K562 (cell line): Measurements from ENCODE around the gene SLC2A9.

Experiments used
- BRCA1 ChIP-seq, 2 experiments: fragments of 450-650 bp in 1 of 2; sonication (generic) in 1 of 2; formaldehyde crosslinking in 1 of 2; IDR thresholded peaks; 2 replicates each; pipeline versions ENCODE4 v1.5.0 to v1.6.1; 2017 to 2020; ENCODE audit warnings: mild to moderate bottlenecking in 1 of 2, missing genetic modification reagents in 1 of 2
- CREB3 ChIP-seq: fragments of 450-650 bp; conservative IDR thresholded peaks from 2 replicates; pipeline ENCODE4 v1.6.1; 2016; ENCODE audit warnings: missing genetic modification characterization, low read depth, mild to moderate bottlenecking, missing compliant biosample characterization, moderate library complexity
- CTCF ChIP-seq, 3 experiments: IDR thresholded peaks in 2 of 3; conservative IDR thresholded peaks in 1 of 3; 2 replicates each; pipeline ENCODE4 v1.5.1; 2011 to 2012; ENCODE audit warnings: low read length in 3 of 3, mild to moderate bottlenecking in 3 of 3, control low read depth in 2 of 3, improper control_type of control experiment in 1 of 3, inconsistent platforms in 1 of 3, low read depth in 1 of 3, mixed read lengths in 1 of 3, moderate library complexity in 1 of 3; ENCODE audit not compliant: insufficient read depth in 2 of 3
- ESRRA ChIP-seq: fragments of 450-650 bp; IDR thresholded peaks from 2 replicates; pipeline ENCODE4 v1.6.1; 2014; ENCODE audit warnings: low read depth, mild to moderate bottlenecking, moderate library complexity, borderline replicate concordance
- HDAC3 ChIP-seq: fragments of 450-650 bp; IDR thresholded peaks from 2 replicates; pipeline ENCODE4 v1.6.1; 2018; ENCODE audit warnings: borderline replicate concordance, mild to moderate bottlenecking, moderate library complexity; ENCODE audit not compliant: partially characterized antibody
- NFYB ChIP-seq: IDR thresholded peaks from 2 replicates; pipeline ENCODE4 v1.6.1; 2011; ENCODE audit warnings: mild to moderate bottlenecking, moderate library complexity; ENCODE audit not compliant: insufficient read length; ENCODE audit errors: extremely low read depth
- POLR2A ChIP-seq: fragments of 450-650 bp; conservative IDR thresholded peaks from 2 replicates; pipeline ENCODE4 v1.6.1; 2016
- ZHX1 ChIP-seq: fragments of 150-350 bp; conservative IDR thresholded peaks from 2 replicates; pipeline ENCODE4 v1.6.1; 2014; ENCODE audit warnings: low read length
- ZNF184 ChIP-seq: sonication (generic); formaldehyde crosslinking; IDR thresholded peaks from 2 replicates; pipeline ENCODE4 v1.5.0; 2020; ENCODE audit warnings: missing genetic modification reagents
- ZNF583 ChIP-seq: fragments of 250-450 bp; sonication (Bioruptor Pico); IDR thresholded peaks from 2 replicates; pipeline ENCODE4 v1.4.0; 2020

GRCh38 chr4:9989918-9990635 is 31.2 kb downstream of the SLC2A9 start:
- TF ChIP-seq CTCF (IDR thresholded peaks at IDR 0.05 in 2 of 3, conservative IDR thresholded peaks at IDR 0.05 in 1 of 3; ENCODE audit: insufficient read depth in 2 of 3, low read depth in 1 of 3, low read length in 3 of 3): no peak
- no peak for TF ChIP-seq POLR2A
- no peak for TF ChIP-seq NFYB
- TF ChIP-seq ESRRA: no peak
- no peak for TF ChIP-seq HDAC3
- no peak for TF ChIP-seq ZHX1
- no peak for TF ChIP-seq ZNF184 (CRISPR knock-in tag)
- no peak for TF ChIP-seq CREB3 (tag)
- TF ChIP-seq ZNF583 (CRISPR knock-in tag): no peak
- TF ChIP-seq BRCA1 (IDR thresholded peaks at IDR 0.05): no peak
- no peak for TF ChIP-seq BRCA1 (CRISPR knock-in tag; IDR thresholded peaks at IDR 0.05)
